ENCODE data around the gene FAM222B.

DNA sequence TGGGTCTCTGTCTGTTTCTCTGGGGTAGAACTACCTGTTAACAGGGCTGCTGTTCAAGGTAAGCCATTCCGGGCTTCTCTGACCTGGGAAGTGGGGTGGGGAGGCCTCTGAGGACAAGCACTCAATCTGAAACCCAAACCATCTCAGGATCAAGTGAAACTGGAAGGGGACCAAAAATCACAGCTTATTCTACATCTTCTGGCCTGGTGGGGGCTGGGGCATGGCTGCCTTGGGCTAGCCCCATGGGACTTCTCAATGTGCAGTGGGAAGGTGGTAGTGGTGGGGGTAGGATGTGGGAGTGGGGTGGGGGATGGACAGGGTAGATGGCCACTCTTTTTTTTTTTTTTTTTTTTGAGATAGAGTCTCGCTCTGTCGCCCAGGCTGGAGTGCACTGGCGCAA, 49.4 kb upstream of the FAM222B start:
- no peak for TF ChIP-seq CTCF (IDR thresholded peaks at IDR 0.05)
- TF ChIP-seq, protein P1, sequence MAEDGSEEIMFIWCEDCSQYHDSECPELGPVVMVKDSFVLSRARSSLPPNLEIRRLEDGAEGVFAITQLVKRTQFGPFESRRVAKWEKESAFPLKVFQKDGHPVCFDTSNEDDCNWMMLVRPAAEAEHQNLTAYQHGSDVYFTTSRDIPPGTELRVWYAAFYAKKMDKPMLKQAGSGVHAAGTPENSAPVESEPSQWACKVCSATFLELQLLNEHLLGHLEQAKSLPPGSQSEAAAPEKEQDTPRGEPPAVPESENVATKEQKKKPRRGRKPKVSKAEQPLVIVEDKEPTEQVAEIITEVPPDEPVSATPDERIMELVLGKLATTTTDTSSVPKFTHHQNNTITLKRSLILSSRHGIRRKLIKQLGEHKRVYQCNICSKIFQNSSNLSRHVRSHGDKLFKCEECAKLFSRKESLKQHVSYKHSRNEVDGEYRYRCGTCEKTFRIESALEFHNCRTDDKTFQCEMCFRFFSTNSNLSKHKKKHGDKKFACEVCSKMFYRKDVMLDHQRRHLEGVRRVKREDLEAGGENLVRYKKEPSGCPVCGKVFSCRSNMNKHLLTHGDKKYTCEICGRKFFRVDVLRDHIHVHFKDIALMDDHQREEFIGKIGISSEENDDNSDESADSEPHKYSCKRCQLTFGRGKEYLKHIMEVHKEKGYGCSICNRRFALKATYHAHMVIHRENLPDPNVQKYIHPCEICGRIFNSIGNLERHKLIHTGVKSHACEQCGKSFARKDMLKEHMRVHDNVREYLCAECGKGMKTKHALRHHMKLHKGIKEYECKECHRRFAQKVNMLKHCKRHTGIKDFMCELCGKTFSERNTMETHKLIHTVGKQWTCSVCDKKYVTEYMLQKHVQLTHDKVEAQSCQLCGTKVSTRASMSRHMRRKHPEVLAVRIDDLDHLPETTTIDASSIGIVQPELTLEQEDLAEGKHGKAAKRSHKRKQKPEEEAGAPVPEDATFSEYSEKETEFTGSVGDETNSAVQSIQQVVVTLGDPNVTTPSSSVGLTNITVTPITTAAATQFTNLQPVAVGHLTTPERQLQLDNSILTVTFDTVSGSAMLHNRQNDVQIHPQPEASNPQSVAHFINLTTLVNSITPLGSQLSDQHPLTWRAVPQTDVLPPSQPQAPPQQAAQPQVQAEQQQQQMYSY (CRISPR knock-in tag; IDR thresholded peaks at IDR 0.05) = no peak
- no peak for TF ChIP-seq KAT7 (CRISPR knock-in tag; IDR thresholded peaks at IDR 0.05; ENCODE audit: borderline replicate concordance)
- no peak for TF ChIP-seq NR1H2 (CRISPR knock-in tag; IDR thresholded peaks at IDR 0.05)

Data from WTC11 (cell line).